Measurements from ENCODE around the gene CEMIP. TPM values are rescaled to one million over a fixed set of nuclear protein-coding genes. Genes with fewer than 3 reads are reported as not detected.

The CEMIP gene
- total RNA-seq, 1 experiment from 2014 or later, result 3.5 TPM

GRCh38 chr15:80789796-80790195 is 10.6 kb downstream of the CEMIP start:
- Histone ChIP-seq H4K20me1 (ENCODE audit: insufficient read depth) (no peaks in the 10 kb centered on the region), H3K27me3 (ENCODE audit: insufficient read depth, low read length) (no peaks in the 10 kb centered on the region), H3K4me2 (ENCODE audit: low read length) (no peak overlapping the region), H3K36me3 (ENCODE audit: control insufficient read depth in 1 of 2, insufficient read depth in 2 of 2, low read length in 2 of 2) (0 out of 4 replicates have a peak, but pooled peaks cover 0 to 2% of the 10 kb centered on the region in 2 experiments), H3K27ac (ENCODE audit: low read depth, low read length) (no peak overlapping the region), H2AFZ (ENCODE audit: low read depth, low read length, poor library complexity, severe bottlenecking) (no peak overlapping the region), H3K4me1 (ENCODE audit: control insufficient read depth in 1 of 2, insufficient read depth in 2 of 2, low read length in 2 of 2) (no peaks in the 10 kb centered on the region), H3K9me3 (ENCODE audit: control insufficient read depth in 1 of 2, insufficient read depth in 1 of 2, low read depth in 1 of 2, low read length in 2 of 2) (no peaks in the 10 kb centered on the region), H3K9me2 (ENCODE audit: insufficient read depth) (no peaks in the 10 kb centered on the region), H3K9ac (ENCODE audit: low read length) (no peak overlapping the region), H3K79me2 (ENCODE audit: insufficient read depth, low read length) (no peaks in the 10 kb centered on the region), H3K4me3 (replicated peaks in 1 of 2; ENCODE audit: low read depth in 1 of 2, low read length in 2 of 2) (no peak overlapping the region)
- ATAC-seq (no peak), DNase-seq (ENCODE audit: low read depth, low spot score) (no peak)
- intact Hi-C loops (cut with micrococcal nuclease), result no loop called here
- no peak for TF ChIP-seq EGR1 (IDR thresholded peaks at IDR 0.05; ENCODE audit: low read depth)
- ChIA-PET RAD21 (ENCODE audit: low non-redundant PET in 1 of 2, low total read pairs in 2 of 2, uncharacterized antibody in 2 of 2, unreplicated experiment in 2 of 2) (no interaction called here), POLR2A (no interaction called here), CTCF (interaction anchor here (0.9 kb wide), 1 partner anchor 10 kb away, joined by 3 read pairs; the partner anchor contains the start of gene CEMIP)
- BruUV-seq (replicated peaks), result no TSS peak

DNA sequence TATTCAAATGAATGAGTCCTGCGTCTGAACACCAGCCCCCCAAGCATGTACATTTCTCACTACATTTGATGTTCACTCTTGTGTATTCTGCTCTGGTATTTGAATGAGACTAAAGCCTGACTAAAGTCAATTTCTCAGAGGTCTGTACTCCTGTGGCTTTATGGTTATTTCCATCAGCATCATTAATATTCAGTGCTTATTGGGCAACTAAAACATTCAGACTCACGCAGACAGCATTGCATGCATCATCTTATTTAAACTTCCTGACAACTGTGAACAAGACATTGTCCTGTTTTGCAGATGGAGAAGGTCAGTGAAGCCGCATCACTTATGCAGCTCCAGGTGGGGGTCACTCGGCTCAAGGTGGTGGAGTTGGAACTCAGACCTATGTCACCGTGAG is 11.1 kb downstream of the CEMIP start:
- no peaks in the 10 kb centered on the region for H4K20me1 ChIP-seq (ENCODE audit: insufficient read depth)
- H2AFZ ChIP-seq (ENCODE audit: low read depth, low read length, poor library complexity, severe bottlenecking), result no peak overlapping the region
- H3K79me2 ChIP-seq (ENCODE audit: insufficient read depth, low read length), result no peaks in the 10 kb centered on the region
- RAD21 ChIA-PET (ENCODE audit: low non-redundant PET in 1 of 2, low total read pairs in 2 of 2, uncharacterized antibody in 2 of 2, unreplicated experiment in 2 of 2), result no interaction called here
- no peaks in the 10 kb centered on the region for H3K9me3 ChIP-seq (ENCODE audit: control insufficient read depth in 1 of 2, insufficient read depth in 1 of 2, low read depth in 1 of 2, low read length in 2 of 2)
- intact Hi-C loops (cut with micrococcal nuclease), result no loop called here
- H3K27me3 ChIP-seq (ENCODE audit: insufficient read depth, low read length), result no peaks in the 10 kb centered on the region
- DNase-seq (ENCODE audit: low read depth, low spot score) (no peak), ATAC-seq (no peak)
- POLR2A ChIA-PET, result no interaction called here
- CTCF ChIA-PET, result no interaction called here
- no peak overlapping the region for H3K4me3 ChIP-seq (replicated peaks in 1 of 2; ENCODE audit: low read depth in 1 of 2, low read length in 2 of 2)
- no peak overlapping the region for H3K27ac ChIP-seq (ENCODE audit: low read depth, low read length)
- H3K4me1 ChIP-seq (ENCODE audit: control insufficient read depth in 1 of 2, insufficient read depth in 2 of 2, low read length in 2 of 2), result no peaks in the 10 kb centered on the region
- no TSS peak for BruUV-seq (replicated peaks)
- no peak overlapping the region for H3K9ac ChIP-seq (ENCODE audit: low read length)
- H3K9me2 ChIP-seq (ENCODE audit: insufficient read depth), result no peaks in the 10 kb centered on the region
- 0 out of 4 replicates have a peak, but pooled peaks cover 0 to 2% of the 10 kb centered on the region in 2 experiments for H3K36me3 ChIP-seq (ENCODE audit: control insufficient read depth in 1 of 2, insufficient read depth in 2 of 2, low read length in 2 of 2)
- no peak overlapping the region for H3K4me2 ChIP-seq (ENCODE audit: low read length)
- no peak for TF ChIP-seq ZNF274 (IDR thresholded peaks at IDR 0.05; ENCODE audit: low read depth, low read length)
- TF ChIP-seq ZFX (IDR thresholded peaks at IDR 0.05), result no peak
- TF ChIP-seq ELF1 (IDR thresholded peaks at IDR 0.05; ENCODE audit: borderline replicate concordance, low read depth), result no peak
- TF ChIP-seq FOSL1 (IDR thresholded peaks at IDR 0.05; ENCODE audit: low read depth), result no peak
- TF ChIP-seq POLR2AphosphoS5 (IDR thresholded peaks at IDR 0.05; ENCODE audit: low read depth, low read length), result no peak
- TF ChIP-seq RAD21 (IDR thresholded peaks at IDR 0.05; ENCODE audit: low read depth), result no peak
- no peak for TF ChIP-seq ATF3 (IDR thresholded peaks at IDR 0.05)
- TF ChIP-seq, protein P1, sequence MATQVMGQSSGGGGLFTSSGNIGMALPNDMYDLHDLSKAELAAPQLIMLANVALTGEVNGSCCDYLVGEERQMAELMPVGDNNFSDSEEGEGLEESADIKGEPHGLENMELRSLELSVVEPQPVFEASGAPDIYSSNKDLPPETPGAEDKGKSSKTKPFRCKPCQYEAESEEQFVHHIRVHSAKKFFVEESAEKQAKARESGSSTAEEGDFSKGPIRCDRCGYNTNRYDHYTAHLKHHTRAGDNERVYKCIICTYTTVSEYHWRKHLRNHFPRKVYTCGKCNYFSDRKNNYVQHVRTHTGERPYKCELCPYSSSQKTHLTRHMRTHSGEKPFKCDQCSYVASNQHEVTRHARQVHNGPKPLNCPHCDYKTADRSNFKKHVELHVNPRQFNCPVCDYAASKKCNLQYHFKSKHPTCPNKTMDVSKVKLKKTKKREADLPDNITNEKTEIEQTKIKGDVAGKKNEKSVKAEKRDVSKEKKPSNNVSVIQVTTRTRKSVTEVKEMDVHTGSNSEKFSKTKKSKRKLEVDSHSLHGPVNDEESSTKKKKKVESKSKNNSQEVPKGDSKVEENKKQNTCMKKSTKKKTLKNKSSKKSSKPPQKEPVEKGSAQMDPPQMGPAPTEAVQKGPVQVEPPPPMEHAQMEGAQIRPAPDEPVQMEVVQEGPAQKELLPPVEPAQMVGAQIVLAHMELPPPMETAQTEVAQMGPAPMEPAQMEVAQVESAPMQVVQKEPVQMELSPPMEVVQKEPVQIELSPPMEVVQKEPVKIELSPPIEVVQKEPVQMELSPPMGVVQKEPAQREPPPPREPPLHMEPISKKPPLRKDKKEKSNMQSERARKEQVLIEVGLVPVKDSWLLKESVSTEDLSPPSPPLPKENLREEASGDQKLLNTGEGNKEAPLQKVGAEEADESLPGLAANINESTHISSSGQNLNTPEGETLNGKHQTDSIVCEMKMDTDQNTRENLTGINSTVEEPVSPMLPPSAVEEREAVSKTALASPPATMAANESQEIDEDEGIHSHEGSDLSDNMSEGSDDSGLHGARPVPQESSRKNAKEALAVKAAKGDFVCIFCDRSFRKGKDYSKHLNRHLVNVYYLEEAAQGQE (IDR thresholded peaks at IDR 0.05; ENCODE audit: low read depth), result no peak
- no peak for TF ChIP-seq YY1 (IDR thresholded peaks at IDR 0.05; ENCODE audit: extremely low read depth, insufficient replicate concordance, low read depth, low read length)
- TF ChIP-seq, protein P2, sequence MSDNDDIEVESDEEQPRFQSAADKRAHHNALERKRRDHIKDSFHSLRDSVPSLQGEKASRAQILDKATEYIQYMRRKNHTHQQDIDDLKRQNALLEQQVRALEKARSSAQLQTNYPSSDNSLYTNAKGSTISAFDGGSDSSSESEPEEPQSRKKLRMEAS (IDR thresholded peaks at IDR 0.05), result no peak
- no peak for TF ChIP-seq POLR2A (IDR thresholded peaks at IDR 0.05; ENCODE audit: borderline replicate concordance, extremely low read depth, insufficient read depth, insufficient read length)
- TF ChIP-seq CEBPB (IDR thresholded peaks at IDR 0.05; ENCODE audit: low read depth), result no peak
- TF ChIP-seq EGR1 (IDR thresholded peaks at IDR 0.05; ENCODE audit: low read depth), result no peak
- no peak for TF ChIP-seq SP1 (IDR thresholded peaks at IDR 0.05; ENCODE audit: low read depth)
- TF ChIP-seq SRF (IDR thresholded peaks at IDR 0.05; ENCODE audit: low read depth), result no peak
- no peak for TF ChIP-seq EZH2phosphoT487 (IDR thresholded peaks at IDR 0.05; ENCODE audit: borderline replicate concordance)
- TF ChIP-seq SIN3A (IDR thresholded peaks at IDR 0.05; ENCODE audit: low read depth), result no peak

Data from HCT116 (cell line).